GM18909 (cell line): ENCODE measurements around the gene ZNF93.
"Not testable (repeated sequence)": the region's sequence is repeated elsewhere in the genome, so short reads cannot be mapped to it uniquely, and the experiment has no call there.

Source experiments
- ATAC-seq: cut with Tn5 transposase; IDR thresholded peaks from one replicate; pipeline ENCODE4 v1.9.1; 2021; ENCODE audit warnings: mild to moderate bottlenecking; ENCODE audit not compliant: unreplicated experiment, poor library complexity

Gene ZNF93

DNA sequence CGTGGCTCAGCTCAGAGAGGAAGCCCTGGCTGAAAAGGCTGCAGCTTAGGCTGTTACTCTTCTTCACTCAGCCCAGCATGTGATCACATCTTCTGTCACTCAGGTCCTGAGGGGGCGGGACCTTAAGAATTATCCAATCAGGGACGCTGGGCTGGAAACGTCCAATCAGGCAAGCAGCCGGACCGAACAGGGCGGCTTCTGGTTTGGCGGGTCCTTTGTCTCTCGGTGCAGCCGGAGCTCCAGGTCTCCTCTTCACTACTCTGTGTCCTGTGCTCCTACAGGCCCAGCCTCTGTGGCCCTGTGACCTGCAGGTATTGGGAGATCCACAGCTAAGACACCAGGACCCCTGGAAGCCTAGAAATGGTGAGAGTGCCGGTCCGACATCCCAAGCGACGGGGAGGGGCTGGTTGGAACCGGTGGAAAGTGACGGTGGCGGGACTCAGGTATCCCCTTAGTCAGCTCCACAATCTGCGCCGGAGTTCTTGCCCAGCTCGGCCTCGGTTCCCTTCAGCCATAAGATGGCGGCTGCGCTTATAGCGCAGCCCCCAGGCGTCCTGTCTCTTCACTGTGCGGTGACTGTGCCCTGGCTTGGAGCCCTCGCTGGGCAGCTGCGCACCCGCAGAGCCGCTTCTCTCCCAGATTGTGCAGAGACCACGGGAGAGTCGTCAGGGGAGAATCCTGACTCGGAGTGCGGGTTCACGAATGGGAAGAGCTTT lies at the start of gene ZNF93:
TSS of gene ZNF93 (plus strand) at position 218 of the 716 bp plus-strand sequence. CDS start at position 361, 143 bp downstream.
- ATAC-seq: peak; percentile 93

DNA sequence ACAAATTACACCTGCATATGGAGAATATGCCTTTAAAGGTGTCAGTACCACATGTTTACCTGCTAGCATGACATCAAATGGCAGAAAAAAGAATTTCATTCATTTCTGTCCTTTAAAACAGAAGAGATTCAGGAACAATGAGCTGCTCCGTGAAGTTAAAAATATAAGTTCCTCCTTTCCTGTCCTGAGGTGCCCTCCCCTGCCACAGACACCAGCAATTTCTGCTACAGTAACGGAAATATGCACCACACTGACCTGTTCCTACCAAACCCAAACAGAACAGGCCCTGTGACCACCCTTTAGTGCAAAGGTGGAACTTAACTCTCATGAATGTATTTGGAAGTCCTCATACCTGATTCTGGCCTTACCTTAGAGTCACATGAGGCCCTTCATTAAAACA lies 49.0 kb upstream of the ZNF93 start:
- ATAC-seq: not testable (repeated sequence)

DNA sequence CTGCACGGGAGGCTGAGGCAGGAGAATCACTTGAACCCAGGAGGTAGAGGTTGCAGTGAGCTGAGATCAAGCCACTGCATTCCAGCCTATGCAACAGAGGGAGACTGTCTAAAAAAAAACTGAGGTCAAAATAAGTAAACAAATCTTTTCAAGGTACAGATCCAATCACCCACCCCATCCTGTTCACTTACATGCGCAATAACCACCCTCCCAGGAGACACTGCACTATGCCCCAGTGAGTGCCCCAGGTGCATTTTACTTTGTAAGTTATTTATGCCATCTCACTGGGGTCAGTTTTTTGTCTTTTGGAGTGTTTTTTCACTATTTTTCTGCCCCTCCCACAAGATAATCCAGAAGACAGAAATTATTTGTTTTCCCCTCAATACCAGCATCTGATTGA lies 42.0 kb upstream of the ZNF93 start:
- no peak for ATAC-seq

DNA sequence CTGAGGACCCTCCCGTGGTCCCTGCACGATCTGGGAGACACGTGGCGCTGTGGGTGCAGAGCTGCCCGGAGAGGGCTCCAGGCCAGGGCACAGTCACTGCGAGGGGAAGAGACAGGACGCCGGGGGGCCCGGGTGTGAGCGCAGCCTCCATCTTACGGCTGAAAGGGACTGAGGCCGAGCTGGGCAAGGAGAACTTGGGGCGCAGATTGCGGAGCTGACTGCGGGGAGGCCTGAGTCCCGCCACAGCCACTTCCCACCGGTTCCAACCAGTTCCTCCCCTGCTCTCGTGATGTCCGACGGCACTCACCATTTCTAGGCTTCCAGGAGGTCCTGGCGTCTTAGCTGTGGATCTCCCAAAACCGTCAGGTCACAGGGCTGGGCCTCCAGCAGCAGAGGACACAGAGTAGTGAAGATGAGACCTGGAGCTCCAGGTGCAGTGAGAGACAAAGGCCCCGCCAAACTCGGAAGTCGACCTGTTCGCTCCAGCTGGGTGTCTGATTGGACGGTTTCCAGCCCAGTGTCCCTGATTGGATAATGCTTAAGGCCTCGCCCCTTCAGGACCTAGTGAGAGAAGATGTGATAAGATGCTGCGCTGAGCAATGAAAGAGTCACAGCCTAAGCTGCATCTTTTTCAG lies 39.9 kb upstream of the ZNF93 start:
- ATAC-seq: no peak

DNA sequence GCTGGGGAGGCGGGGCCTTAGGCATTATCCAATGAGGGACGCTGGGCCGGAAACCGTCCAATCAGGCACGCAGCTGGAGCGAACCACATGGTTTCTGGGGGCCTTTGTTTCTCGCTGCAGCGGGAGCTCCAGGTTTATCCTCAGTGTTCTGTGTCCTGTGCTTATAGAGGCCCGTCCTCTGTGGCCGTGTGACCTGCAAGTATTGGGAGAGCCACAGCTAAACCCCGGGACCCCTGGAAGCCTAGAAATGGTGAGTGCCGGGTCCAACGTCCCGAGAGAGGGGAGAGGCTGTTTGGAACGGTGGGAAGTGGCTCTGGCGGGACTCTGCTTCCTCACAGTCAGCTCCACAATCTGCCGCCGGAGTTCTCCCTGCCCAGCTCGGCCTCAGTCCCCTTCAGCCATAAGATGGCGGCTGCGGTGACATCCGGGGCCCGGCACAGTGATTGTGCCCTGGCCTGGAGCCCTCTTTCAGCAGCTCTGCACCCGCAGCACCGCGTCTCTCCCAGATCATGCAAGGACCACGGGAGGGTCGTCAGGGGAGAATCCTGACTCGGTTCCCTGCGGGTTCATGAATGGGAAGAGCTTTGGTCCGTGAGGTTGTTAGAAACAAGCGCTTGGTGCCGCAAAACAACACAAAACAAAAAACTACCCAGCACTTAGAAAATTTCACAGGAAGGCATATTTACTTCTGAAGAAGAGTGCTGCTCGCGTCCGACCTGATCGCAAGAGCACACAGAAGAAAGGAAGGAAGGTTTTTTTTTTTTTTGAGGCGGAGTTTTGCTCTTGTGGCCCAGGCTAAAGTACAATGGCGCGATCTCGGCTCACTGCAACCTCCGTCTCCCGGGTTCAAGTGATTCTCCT lies 34.8 kb upstream of the ZNF93 start, which contains the start of gene ZNF253:
TSS of gene ZNF253 (plus strand) at position 133 of the 861 bp plus-strand sequence. CDS start at position 248, 115 bp downstream.
- peak; percentile 98 for ATAC-seq

DNA sequence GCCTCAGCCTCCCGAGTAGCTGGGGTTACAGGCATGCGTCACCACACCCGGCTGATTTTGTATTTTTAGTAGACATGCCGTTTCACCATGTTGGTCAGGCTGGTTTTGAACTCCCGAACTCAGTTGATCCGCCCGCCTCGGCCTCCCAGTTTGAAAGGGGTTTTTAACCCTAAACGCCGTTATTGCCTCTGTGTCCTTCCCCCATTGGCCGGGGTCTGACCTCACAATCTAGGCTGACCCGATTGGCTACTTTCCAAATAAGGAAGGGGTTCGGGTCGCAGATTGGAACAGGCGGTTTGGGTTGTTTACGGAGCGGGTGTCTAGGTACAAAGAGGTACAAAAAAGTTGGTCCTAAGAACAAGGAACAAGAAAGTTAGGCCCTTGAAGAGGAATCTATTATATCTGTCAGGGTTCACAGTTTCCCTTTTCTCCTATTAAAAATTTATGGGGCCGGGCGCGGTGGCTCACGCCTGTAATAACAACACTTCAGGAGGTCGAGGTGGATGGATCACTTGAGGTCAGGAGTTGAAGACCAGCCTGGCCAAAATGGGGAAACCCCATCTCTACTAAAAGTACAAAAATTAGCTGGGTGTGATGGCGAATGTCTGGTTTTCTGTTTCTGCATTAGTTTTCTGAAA lies 34.0 kb upstream of the ZNF93 start:
- no peak for ATAC-seq

DNA sequence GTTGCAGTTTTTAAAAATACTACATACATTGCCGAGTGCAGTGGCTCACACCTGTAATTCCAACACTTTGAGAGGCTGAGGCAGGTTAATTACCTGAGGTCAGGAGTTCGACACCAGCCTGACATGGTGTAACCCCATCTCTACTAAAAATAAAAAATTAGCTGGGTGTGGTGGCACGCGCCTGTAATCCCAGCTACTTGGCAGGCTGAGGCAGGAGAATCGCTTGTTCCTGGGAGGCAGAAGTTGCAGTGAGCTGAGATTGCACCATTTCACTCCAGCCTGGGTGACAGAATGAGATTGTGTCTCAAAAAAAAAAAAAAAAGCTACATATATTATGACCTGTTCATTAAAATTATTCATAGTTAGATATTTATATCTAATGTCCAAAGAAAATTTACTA lies 30.7 kb upstream of the ZNF93 start:
- not testable (repeated sequence) for ATAC-seq

DNA sequence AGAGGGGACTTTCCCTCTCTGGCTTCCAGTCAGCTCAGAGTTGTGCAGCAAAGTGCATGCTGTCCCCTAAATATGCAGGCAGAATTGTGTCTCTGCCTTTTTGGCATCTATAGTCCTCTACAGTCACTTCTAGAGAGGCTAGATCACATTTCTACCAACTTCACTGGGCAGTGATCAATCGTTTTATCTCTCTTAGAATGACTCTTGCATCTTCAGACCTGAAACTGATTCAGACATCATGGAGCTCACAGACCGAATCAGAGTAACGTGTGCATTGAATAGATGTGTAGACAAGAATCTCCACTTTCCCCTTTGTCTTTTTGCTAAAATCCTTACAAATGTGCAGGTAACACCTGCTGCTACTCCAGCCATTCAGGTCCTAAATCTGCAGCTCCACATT lies 28.8 kb upstream of the ZNF93 start:
- ATAC-seq: no peak

DNA sequence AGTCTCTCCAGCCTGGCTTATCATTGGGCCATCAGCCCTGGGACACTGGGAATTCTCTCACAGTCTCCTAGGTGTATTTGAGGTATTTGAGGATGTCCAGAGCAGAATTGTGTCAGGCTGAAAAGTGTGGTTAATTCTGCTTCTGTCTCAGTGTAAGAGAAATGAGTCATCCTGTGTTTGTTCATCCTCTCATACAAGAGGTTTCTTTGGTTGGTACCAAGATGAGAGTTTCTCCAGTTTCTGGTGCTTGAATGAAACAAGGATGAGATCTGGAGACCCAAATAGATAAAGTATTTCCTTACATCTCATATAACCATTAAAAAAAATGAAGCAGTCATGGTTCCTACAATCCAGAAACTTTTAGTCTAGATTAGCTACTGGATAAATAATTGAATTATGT lies 27.4 kb upstream of the ZNF93 start:
- ATAC-seq: no peak

DNA sequence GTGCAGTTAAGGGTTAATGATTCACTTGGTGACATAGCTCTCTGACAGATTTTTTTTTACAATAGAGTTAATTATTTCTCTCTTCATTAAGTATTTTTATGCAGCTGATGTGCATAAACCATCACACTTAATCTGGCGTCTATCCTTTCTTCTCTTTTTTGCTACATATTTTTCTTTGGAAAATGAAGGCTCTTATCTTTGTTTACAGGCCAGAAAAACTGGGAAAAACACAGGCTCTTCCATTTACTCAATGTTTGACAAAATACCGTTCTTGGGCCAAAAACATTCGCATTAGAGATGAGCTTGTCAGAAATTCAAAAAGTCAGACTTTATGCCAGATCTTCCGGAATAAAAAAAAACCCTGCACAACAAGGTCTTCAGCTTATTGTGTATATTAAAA lies 23.0 kb upstream of the ZNF93 start:
- no peak for ATAC-seq

DNA sequence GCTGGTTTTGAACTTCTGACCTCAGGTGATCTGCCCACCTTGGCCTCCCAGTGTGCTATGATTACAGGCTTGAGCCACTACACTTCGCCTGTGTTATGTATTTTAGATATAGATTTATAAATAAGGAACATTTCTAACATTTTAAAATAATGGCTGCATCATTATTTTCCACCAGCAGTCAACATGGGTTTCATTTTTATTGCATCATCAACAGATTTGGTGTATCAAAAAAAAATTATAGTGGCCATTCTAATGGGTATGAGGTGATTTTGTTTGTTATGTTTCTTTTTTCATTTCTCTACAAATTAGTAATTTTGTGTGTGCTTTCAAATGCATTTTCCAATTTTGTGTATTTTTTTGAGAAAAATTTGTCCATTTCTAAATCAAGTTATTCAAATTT lies 16.2 kb upstream of the ZNF93 start:
- ATAC-seq: no peak

DNA sequence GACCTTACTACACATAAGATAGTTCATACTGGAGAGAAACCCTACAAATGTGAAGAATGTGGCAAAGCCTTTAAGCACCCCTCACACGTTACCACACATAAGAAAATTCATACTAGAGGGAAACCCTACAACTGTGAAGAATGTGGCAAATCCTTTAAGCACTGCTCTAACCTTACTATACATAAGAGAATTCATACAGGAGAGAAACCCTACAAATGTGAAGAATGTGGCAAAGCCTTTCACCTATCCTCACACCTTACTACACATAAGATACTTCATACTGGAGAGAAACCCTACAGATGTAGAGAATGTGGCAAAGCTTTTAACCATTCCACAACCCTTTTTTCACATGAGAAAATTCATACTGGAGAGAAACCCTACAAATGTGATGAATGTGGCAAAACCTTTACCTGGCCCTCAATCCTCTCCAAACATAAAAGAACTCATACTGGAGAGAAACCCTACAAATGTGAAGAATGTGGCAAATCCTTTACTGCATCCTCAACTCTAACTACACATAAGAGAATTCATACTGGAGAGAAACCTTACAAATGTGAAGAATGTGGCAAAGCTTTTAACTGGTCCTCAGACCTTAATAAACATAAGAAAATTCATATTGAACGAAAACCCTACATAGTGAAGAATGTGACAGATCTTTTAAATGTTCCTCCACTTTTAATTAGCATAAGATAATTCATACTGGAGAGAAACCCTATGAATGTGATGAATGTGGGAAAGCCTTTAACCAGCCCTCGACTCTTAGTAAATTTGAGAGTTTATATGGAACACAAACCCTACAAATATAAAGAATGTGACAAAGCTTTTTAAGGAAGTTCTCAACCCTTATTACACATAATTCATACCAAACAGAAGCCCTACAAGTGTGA lies 8.4 kb upstream of the ZNF93 start:
- ATAC-seq: not testable (repeated sequence)

DNA sequence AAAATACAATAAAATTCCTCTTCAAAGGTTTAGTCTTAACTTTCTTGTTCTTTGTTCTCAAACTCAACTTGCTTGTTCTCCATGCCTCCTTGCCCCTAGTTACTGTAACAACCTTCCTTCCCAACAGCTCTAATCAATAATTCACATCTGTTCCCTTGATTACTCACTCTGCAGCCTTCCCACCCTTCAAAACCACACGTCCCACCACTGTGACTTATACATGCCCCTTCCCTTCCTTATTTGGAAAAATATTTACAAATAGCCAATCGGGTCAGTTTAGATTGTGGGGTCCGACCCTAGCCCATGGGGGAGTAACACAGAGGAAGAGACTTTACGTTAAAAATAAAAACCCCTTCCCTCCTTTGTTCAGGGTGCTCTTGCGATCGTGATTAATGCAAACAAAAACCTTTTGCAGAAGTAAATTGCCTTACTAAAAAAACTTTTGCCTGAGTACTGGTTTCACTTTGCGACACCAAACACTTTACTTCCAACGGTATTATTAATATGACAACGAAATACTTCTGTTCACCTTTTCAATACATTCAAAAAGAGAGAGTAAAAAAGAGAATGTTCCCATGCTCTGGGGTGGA lies 512 bp upstream of the ZNF93 start:
- ATAC-seq: peak; percentile 4

DNA sequence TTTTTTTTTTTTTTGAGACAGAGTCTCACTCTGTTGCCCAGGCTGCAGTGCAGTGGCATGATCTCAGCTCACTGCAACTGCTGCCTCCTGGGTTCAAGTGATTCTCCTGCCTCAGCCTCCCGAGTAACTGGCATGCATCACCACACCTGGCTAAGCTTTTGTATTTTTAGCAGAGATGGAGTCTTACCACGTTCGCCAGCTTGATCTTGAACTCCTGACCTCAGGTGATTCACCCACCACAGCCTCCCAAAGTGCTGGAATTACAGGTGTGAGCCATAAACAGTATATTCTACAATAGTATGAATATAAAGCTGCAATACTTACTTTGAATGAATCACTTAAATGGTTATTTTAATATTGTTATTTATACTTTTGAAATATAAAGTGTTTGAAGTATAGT lies 6.8 kb downstream of the ZNF93 start:
- ATAC-seq: not testable (repeated sequence)

DNA sequence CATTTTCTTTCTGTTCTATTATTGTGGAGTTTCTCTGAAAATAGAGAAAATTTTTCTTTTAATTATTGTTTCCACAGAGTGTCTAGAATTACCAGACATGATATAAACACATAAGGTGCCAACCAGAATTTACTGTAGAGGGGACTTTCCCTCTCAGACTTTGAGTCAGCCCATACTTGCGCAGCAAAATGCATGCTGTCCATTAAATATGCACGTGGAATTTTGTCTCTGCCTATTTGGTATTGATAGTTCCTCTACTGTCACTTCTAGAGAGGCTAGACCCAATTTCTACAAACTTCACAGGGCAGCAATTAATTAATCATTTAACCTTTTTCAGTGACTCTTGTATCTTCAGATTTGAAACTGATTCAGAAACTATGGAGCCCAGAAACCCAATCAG lies 8.9 kb downstream of the ZNF93 start:
- no peak for ATAC-seq

DNA sequence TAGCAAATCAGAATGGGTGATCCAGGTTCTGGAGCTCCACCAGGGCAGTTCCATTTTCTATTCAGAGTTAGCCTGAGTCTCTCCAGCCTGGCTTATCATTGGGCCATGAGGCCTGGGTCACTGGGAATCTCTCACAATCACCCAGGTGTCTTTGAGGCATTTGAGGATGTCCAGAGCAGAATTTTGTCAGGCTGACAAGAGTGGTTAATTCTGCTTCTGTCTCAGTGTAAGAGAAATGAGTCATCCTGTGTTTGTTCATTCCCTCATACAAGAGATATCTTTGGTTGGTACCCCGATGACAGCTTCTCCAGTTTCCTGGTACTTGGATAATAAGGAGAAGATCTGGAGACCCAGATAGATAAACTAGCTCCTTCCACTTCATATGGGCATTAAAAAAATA lies 10.4 kb downstream of the ZNF93 start:
- no peak for ATAC-seq

DNA sequence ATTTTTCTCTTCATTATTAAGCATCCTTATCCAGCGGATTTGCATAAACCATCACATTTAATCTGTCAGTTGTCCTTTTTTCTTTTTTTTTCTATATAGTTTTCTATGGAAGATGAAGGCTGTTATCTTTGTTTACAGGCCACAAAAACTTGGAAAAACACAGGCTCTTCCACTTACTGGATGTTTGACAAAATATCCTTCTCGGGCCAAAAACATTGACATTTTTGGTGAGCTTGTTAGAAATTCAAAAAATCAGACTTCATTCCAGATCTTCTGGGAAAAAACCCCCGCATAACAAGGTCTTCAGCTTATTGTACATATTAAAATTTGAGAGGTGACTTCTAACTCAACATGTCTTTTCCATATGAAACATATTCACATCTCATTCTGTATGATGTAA lies 13.8 kb downstream of the ZNF93 start:
- no peak for ATAC-seq

DNA sequence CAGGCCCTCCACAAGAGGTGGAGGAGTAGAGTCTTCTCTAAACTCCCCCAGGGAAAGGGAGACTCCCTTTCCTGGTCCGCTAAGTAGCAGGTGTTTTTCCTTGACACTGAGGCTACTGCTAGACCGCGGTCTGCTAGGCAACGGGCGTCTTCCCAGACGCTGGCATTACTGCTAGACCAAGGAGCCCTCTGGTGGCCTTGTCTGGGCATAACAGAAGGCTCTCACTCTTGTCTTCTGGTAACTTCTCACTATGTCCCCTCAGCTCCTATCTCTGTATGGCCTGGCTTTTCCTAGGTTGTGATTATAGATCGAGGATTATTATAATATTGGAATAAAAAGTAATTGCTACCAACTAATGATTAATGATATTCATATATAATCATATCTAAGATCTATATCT lies 29.7 kb downstream of the ZNF93 start:
- not testable (repeated sequence) for ATAC-seq
